NCI-H446 (cell line): ENCODE results near the gene ZNF331.
A peak's percentile ranks its signal among the peaks of the same experiment; 100 is the strongest.
"Not testable (repeated sequence)": the region's sequence is repeated elsewhere in the genome, so short reads cannot be mapped to it uniquely, and the experiment has no call there.

Source experiments
- DNase-seq, 2 experiments: peaks; one replicate each; lab custom pipeline; 2025; lab: John Stamatoyannopoulos, UW

The ZNF331 gene

DNA sequence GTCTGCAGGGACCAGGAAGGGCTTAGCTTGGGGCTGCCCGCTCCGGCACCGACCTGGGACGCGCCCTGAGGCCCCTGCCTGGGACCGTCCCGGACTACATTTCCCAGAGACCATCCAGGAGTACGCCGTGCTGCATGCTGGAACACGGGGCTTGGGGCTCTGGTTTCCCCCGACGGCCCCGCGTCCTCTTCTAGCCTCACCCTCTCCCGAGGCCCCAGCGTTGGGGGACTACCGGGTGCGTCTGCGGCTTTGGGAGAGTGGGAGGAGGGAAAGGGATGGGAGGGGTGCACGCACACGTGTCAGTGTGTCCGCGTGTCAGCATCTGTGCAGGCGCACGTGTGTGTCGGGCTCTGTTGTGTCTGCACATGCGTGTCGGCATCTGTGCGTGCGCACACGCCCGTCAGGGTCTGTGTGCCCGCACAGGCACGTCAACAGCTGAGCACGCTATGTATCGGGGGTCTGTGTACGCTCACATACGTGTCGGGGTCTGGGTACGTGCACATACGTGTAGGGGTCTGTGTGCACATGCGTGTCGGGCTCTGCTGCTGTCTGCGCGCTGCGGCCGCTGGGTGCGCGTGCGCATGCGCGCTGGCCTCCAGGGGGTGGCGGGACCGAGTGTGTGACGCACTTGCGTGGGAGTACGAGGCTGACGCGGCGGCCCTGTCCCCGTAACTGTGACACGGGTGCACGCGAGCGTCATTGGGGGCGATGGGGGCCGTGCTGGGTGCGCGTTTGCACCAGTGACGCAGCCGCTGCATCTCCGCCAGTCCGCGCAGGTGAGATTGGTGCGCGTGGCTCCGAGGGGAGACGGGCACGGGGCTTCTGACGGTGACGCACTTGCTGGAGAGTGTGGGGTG is at the start of gene ZNF331:
TSS of gene ZNF331 (plus strand) at position 625 of the 857 bp plus-strand sequence. CDS start 31,232 bp downstream, outside the sequence.
- peak; percentile 20 to 79 for DNase-seq

DNA sequence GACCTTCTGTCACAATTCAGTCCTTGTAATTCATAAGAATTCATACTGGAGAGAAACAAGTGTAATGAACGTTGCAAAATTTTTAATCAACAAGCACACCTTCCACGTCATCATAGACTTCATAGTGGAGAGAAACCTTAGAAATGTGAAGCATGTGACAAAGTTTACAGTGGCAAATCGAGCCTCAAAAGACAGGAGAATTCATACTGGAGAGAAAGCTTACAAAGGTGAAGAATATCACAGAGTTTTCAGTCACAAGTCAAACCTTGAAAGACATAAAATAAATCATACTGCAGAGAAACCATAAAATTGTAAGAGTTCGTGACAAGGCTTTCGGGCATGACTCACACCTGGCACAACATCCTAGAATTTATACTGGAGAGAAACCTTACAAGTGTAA is 45.8 kb upstream of the ZNF331 start:
- DNase-seq = no peak

DNA sequence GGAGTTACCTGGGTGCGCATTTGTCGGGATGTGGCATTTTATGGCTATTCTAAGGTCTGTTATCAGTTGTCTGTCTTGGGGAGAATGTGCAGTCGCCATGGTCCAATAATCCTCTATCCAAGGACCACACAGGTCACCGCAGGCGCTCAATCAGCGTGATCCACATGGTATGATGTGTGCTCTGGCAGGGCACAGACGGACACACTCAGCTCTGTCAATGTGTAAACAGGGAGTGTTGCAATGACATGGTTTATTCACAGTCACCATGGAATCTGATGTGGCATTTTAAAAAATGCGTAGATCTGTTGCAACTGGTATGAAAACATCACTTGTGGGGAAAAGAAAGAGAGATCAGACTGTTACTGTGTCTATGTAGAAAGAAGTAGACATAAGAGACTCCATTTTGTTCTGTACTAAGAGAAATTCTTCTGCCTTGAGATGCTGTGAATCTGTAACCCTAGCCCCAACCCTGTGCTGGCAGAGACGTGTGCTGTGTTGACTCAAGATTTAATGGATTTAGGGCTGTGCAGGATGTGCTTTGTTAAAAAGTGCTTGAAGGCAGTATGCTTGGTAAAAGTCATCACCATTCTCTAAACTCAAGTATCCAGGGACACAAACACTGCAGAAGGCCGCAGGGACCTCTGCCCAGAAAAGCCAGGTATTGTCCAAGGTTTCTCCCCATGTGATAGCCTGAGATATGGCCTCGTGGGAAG is 40.5 kb upstream of the ZNF331 start:
- DNase-seq = not testable (repeated sequence)

DNA sequence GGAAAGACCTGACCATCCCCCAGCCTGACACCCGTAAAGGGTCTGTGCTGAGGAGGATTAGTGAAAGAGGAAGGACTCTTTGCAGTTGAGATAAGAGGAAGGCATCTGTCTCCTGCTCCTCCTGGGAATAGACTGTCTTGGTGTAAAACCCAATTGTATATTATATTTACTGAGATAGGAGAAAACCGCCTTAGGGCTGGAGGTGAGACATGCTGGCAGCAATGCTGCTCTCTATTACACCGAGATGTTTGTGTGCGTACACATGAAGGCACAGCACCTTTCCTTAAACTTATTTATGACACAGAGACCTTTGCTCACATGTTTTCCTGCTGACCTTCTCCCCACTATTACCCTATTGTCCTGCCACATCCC is 39.9 kb upstream of the ZNF331 start:
- not testable (repeated sequence) for DNase-seq

DNA sequence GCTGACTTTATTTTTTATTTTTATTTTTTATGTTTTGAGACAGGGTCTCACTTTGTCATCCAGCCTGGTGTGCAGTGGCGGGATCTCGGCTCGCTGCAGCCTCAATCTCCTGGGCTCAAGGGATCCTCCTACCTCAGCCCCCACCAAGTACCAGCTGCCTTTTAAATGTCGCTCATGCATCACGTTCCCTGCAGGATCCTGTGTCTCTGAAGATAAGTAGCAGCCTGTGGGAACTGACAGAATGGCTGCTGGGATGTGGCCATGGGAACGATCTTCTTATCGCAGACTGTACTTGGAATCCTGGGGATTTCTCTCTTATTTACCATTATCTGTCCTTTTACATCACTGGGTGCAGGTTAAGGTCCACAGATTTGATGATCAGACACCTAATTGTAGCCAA is 34.8 kb upstream of the ZNF331 start:
- not testable (repeated sequence) for DNase-seq

DNA sequence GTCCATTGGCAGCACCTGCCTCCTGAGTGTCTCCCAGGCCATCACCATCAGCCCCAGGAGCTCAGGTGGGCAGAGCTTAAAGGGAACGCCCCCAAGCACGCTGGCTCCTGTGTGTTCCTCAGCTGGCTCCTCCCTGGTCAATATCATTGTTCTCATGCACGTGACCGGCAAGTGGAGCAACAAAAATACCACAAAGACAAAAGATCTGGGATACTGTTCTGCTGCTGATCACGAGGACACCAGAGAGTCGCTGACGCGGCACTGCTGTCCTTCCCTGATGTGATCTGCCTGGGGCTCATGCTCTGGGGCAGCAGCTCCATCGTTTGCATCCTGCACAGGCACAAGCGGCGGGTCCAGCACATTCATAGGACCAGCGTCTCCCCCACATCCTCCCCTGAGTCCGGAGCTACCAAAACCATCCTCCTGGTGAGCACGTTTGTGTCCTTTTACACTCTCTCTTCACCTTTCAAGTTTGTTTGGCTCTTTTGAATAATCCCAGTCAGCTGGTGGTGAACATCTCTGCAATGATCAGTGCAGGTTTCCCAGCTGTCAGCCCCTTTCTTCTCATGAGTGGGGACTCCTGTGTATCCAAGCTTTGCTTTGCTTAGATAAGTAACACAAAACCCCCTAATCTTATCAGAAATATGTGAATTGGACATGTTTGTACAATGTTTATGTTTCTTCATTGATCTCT is 34.1 kb upstream of the ZNF331 start:
- DNase-seq = not testable (repeated sequence)

DNA sequence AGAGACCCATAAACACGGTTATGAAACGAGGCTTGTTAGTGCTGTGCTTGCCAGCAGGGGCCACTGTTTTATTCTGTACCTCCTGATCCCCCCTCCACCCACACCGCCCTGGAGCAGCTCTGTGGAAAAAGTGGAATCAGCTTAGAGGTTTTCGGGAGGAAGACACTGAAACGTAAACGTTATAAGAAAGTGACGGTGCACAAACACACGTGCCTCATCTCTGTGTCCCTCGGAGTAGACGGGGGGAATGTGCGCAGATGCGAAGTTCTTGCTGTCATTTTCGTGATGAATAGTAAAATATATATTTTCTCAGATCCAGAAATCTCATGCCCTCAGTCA is 33.6 kb upstream of the ZNF331 start:
- DNase-seq = not testable (repeated sequence)

DNA sequence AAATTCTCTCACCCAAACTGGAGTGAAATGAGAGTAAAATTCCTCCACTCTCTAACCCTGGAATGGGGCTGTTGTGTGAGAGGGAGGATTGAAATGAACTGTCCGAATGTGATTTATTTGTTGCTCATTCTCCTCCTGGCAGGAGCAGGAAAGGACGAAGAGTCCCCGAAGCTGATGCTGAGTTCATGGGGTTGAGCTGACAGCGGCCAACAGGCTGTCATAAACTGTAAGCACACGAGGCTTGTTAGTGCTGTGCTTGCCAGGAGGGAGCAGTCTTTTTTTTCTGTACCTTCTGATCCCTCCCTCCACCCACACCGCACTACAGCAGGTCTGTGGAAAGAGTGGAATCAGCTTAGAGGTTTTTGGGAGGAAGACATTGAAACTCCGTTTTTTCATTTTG is 33.1 kb upstream of the ZNF331 start:
- DNase-seq = no peak

DNA sequence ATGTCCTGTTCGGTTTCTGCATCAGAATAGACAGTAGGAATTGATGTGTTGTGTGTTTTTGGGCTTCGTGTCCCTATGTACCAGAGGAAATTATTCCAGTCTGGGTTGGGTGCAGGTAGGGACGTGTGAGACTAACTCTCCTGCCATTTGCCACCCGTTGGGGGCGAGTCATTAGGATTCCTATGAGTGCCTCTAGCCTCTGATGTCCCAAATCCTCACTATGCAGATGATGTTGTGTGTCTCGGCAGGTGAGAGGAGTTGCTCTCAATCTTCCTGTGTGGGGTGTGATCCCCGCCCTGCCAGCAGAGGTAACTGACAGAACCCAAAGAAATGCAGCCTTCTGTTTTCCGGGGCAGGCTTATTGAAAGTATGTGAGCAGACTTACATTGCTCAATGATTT is 31.2 kb upstream of the ZNF331 start:
- DNase-seq = no peak

DNA sequence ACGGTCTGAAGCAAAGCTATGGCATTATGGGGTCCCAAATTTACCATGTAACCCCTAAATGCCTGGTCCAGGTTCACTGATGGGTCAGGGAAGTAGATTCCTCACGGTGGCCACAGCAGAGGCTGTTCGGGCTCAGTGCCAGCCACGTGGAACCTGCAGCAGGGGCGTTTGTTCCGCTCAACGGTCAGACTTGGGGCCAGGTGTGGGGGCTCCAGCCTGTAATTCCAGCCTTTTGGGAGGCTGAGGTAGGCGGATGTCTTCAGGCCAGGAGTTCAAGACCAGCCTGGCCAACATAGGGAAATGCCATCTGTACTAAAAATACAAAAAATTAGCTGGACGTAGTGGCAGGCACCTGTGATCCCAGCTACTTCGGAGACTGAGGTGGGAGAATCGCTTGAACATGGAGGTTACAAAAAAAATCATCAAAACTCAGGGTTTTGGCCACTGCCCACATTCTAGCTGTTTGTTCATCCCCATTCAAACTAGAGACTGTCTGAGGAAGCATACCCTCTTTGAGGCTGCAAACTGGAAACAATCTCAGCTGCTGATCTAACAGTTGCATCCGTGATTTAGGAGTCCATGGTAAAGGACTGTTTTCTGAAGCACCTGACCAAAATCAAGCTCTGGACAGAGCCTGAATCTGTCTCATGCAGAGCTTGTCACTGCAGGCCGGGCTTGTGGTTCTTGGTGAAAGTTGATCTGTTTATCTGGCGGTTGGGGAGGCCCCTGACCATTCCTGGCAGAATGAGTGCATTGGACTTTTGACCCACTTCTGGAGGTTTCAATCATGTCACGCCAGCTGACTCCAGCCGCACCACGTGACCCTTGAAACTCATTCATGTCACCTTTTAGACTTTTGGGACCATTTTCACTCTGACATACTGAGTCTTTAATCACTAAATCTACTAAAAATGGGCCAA is 30.2 kb upstream of the ZNF331 start:
- no peak for DNase-seq

DNA sequence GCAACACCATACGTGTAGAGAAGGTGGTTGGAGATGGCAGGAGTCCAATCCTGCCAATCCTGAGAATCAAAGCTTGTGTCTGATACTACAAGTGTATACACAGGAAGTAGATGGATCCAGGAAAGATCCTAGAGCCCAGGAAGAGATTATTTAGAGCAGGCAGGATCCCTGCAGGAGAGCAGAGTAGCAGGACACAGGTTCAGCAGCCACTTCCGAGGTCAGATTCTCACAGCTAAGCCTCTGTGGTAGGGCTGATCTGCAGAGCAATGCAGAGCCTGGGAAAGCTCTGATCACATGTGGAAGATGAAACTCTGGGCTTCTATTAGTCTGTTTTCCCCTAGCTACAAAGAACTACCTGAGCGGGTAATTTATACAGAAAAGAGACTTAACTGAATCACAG is 28.5 kb upstream of the ZNF331 start:
- DNase-seq = no peak

DNA sequence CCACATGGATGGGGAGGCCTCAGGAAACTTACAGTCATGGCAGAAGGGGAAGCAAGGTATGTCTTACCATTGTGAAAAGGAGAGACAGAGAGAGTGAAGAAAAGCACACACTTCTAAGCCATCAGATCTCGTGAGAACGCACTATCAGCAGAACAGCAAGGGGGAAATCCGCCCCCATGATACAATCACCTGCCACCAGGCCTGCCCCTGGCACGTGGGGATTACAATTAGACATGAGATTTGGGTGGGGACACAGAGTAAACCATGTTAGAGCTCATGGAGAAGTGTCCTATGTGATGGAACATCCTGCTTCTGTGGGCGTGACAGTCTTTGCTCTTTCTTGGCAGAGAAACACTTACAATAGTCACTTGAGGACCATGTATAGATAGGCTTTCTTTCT is 28.1 kb upstream of the ZNF331 start:
- no peak for DNase-seq

DNA sequence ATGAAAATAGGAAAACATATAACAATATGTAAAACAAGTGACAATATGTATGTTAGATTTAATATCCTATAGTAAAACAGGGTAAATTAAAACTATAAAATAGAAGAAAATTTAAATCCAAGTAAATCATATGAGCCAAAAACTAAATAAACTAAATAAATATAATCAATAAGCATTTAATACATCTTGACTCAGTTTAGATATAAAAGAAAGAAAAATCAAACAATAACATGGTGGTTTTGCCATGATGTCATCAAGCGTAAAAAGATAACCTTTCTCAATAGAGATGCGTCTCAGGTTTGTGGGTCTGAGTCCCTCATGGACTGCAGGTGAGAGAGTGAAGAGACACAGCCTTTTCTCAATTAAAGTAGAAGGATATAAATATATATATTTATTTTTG is 26.6 kb upstream of the ZNF331 start:
- no peak for DNase-seq

DNA sequence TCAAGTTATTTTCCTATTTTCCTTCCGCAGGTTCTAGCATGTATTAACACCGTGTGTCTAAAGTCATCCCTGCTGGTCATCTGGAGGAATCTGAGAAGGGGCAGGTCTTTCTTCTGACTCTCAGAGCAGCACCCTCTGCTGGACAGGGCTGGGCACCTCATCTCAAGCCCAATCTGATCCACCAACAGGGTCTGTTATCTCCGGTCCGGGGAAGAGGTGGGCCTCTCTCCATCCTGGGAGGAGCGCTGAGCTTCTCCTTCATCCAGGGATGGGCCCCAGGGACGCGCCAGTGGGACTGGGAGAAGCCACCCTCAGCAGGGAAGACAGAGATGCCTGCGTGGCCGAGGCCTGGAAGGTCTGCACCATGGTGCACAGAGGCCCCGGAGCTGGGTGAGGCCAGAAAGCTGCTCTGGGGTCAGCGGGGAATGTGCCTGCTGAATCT is 26.0 kb upstream of the ZNF331 start:
- DNase-seq = no peak

DNA sequence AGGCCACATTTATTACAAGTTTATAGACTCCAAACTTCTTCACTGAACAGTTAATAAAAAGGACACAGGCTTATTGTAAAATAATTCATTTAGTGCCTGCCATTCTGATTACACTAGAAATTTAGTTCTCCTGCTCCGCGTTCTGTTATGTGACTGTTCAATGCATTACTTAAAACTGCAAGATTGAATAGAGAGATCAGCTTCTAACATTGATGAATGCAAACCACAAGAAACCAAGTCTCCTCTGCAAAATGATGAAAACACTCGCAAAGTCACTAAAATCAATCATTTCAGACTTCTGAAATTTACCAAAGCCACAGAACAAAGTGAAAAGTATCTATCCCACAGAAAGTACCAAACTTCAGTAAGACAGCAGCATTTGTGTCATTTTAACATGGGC is 22.9 kb upstream of the ZNF331 start:
- not testable (repeated sequence) for DNase-seq

DNA sequence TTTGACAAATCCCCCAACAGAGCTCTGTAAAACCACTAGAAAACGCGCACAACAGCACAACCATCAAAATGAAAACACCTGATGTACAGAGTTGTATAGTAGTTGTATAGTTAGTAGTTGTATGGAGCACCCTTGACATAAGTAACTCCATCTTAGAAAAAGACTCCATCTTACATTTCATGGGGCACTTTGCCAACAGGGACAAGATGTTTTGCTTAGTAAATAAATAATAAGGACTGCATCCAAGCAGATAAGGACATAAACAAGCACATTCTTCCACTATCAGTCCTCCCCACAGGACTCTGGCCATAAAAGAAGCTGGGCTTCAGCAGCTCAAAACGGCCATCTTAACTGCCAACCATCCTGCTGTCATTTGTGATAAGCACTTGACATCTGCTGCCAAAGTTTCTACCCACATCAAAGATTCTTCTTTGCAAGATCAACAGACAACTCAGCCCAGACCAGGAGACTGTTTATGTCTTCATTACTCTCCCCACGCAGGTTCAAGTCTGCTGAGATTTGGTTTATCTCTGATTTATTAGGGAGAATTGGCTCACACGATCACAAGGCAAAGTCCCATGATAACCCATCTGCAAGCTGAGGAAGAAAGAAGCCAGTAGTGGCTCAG is 20.7 kb upstream of the ZNF331 start:
- no peak for DNase-seq

DNA sequence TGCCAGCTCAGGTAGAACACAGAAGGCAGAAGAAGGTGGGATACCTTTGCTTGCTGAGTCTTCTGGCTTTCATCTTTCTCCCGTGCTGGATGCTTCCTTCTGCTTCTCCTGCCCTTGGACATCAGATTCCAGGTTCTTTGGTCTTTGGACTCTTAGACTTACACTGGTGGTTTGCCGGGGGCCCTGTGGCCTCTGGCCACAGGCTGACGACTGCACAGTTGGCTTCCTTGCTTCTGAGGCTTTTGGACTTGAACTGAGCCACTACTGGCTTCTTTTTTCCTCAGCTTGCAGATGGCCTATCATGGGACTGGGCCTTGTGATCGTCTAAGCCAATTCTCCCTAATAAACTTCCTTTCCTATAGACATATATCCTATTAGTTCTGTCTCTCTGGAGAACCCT is 19.8 kb upstream of the ZNF331 start:
- DNase-seq = no peak

DNA sequence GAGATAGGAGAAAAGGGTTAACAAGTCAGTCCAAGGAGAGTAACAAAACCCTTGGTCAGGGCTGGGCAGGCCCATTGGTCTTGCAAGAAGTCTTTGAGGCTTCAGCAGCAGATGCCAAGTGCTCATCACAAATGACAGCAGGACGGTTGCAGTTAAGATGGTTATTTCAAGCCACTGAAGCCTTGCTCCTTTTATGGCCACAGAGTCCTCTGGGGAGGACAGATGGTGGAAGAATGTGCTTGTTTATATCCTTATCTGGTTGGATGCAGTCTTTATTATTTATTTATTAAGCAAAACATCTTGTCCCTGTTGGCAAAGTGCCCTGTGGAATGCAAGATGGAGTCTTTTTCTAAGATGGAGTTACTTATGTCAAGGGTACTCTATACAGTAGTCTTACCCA is 19.2 kb upstream of the ZNF331 start:
- no peak for DNase-seq

DNA sequence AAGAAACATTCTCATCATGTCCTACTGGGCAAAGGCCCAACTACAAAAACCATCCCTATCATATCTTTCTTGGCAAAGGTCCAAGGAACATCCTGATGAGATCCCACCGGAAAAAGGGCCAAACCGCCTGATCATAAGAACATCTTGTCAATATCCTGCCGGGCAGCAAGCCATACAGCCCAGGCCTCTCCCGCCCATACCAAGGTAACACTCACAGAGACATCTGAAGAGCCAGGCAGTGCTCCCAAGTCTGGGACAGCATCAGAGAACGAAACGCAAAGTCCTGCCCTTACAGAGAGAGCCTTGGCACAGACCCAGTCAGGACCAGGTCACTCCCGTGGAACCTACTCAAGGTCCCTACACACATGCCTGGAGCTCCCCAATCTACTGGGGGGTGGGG is 18.5 kb upstream of the ZNF331 start:
- no peak for DNase-seq

DNA sequence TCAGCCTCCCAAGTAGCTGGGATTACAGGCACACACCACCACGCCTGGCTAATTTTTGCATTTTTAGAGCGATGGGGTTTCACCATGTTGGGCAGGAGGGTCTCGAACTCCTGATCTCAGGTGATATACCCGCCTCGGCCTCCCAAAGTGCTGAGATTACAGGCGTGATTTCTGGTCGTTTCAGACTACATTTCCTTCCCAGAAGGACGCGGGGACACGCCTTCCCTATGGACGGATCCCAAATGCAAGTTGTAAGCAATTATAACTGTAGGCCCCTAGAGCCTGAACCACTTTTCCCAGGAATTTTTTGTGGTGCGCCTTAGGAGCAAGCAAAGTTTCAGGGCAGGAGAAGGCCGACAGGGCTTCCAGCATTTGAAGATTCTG is 17.8 kb upstream of the ZNF331 start:
- no peak for DNase-seq
